Activated CD4-positive, alpha-beta T cell treated with anti-CD3 and anti-CD28 coated beads for 48 hours (primary cell): ENCODE data around the gene NGDN.
"Not testable (repeated sequence)": the region's sequence is repeated elsewhere in the genome, so short reads cannot be mapped to it uniquely, and the experiment has no call there.

ENCODE experiments used
- DNase-seq: peaks from one replicate; pipeline ENCODE4 v3.0.0-alpha.2; 2020

Gene NGDN

DNA sequence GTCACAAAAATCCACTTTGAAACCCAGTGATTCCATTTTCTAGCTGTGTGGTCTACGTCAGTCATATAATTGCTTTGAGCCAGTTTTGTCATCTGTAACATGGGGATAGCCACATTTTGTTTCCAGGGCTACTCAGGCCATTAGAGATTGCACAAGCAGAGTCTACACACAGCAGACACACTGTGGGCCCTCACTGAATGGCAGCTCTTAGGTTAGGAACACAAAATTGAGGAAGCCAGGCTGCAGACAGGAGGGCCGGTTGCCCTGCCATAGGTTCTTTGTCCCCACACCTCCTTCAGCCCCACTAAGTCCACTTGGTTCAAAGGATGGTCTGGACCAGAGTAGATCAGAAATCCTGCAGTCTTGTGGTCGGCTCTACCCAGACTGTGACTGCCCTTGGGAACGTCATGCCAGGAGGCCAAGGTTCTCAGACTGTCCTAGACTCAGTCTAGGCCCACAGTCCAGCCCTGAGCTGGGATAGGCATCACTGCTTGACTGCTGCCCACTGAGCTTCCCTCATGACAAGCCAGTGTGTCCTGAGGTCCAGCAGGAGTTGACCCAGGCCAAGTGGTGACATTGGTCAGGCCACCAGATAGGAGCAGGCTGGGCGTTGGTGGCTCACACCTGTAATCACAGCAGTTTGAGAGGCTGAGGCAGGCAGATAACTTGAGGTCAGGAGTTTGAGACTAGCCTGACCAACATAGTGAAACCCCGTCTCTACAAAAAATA is 30.2 kb upstream of the NGDN start:
- no peak for DNase-seq

GRCh38 chr14:23441076-23441475 is 28.4 kb upstream of the NGDN start:
- no peak for DNase-seq

GRCh38 chr14:23442721-23443356 is 26.7 kb upstream of the NGDN start:
- no peak for DNase-seq

- no peak for DNase-seq
Measured at GRCh38 chr14:23443411-23443812, 26.1 kb upstream of the NGDN start.

GRCh38 chr14:23443881-23444280 is 25.6 kb upstream of the NGDN start:
- DNase-seq: no peak

DNA sequence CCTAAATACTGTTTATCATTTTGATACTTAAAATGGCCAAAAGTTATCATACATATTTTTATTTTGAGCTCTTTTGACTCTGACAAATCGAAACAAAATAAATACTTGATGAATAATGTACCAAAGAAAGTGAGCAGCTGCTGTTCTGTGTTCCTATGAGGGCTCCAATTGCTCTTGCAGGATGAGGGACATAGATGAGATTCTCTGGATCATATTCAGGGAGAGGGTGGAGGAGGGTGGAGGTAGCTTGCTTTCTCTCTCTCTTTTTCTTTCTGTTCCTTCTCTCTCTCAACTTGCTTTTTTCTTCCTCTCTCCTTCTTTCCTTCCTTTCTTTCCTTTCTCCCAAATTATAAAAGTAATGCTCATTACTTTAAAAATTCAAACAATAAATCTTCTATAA is 25.2 kb upstream of the NGDN start:
- DNase-seq: no peak

GRCh38 chr14:23445773-23446172 is 23.7 kb upstream of the NGDN start:
- no peak for DNase-seq

DNA sequence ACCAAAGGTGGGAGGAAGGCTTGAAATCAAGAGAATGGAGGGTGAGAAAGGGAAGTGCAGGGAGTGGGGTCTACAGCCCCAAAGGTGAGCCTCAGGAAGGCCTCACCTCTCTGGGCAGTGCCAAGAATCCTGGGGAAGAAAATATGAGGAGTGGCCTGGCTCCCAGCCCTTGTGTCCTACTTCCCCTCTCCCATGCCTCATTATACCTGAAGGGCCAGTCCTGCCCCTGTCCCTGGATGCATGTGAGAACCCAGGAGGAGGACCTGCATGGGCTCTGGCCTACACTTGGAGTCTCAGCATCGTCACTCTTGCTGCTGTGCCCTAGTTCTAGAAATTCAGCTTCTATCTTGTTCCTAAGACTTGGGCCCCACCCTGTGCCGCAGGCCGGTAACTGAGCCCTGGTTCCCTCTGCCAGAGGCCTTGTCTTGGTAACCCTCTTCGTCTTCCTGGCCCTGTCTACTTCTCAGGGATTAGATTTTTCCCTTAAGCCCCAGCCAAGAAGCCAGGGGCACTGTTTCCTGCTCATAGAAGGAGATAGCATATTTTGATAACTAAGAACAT is 23.1 kb upstream of the NGDN start:
- DNase-seq: no peak

GRCh38 chr14:23447361-23448350 is 21.8 kb upstream of the NGDN start:
- no peak for DNase-seq

DNA sequence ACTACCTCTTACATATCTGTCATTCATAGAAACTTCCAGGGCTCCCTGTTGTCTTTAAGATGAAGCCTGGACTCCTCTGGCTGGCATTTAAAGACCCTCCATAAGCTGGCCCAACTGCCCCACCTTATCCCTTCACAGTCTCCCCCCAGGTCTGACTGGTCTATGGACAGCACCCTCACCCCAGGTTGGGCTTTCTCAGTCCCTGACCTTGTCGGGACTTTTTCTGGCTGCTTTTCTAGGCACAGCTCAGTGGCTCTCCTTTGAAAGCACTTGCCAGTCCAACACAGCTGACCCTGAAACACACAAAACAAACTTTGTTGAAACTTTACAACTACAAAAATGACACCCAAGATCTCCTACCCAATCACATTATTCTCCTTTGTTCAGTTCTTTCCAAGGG is 20.2 kb upstream of the NGDN start:
- DNase-seq: no peak

DNA sequence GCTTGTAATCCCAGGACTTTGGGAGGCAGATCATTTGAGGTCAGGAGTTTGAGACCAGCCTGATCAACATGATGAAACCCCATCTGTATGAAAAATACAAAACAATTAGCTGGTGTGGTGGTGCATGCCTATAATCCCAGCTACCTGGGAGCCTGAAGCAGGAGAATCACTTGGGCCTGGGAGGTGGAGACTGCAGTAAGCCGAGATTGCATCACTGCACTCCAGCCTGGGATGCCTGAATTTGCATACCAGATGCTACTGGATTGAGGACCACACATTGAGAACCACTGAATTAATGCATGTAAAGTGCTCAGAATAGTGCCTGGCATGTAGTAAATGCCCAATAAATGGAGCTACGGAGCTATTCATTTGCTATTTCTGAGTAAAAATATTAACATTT is 19.1 kb upstream of the NGDN start:
- DNase-seq: no peak

GRCh38 chr14:23452237-23452636 is 17.3 kb upstream of the NGDN start:
- DNase-seq: no peak

- no peak for DNase-seq
Measured at GRCh38 chr14:23454445-23454856, 15.1 kb upstream of the NGDN start.

- DNase-seq: not testable (repeated sequence)
Measured at GRCh38 chr14:23456883-23457586, 12.5 kb upstream of the NGDN start.

DNA sequence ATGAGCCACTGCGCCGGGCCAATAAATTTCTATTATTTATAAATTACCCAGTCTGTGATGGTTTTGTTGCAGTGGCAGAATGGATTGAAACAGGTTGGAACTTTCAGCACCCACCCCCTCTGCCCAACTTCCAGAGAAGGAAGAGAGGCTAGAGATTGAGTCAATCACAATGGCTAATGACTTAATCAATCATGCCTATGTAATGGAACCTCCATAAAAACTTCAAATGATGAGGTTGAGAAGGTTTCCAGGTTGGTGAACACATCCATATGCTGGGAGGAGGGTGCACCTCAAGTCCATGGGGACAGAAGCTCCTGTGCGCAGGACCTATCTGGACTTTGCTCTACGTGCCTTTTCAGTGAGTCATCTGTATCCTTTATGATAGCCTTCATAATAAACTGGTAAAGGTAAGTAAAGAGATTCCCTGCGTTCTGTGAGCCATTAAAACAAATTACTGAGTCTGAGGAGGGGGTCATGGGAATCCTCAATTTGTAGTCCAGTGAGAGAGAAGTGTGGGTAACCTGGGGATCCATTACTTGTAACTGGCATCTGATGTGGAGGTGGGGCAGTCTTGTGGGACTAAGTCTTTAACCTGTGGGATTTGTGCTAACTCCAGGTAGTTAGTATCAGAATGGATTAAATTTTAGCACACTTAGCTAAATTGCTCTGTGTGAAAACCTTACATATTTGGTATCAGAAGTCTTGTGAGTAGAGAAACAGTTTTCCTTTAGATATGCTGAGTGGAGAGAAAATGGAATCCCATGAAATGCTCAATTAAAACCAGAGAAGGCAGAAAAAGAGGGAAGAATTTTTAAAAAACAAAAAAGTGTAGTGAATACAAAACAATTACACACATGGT is 11.7 kb upstream of the NGDN start:
- DNase-seq: no peak

DNA sequence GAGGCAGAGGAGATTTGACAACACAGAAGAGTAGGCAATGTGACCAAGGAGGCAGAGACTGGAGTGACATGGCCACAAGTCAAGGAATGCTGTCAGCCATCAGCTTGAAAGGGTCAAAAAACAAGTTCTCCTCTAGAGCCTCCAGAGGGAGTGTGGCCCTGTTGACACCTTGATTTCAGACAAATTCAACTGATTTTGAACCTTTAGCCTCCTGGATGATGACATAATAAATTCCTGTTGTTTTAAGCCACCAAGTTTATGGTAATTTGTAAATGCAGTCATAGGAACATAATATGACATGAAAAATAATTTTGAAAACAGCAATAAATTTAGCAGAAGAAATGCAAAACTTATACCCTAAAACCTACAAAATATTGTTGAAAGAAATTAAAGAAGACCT is 8.5 kb upstream of the NGDN start:
- no peak for DNase-seq

DNA sequence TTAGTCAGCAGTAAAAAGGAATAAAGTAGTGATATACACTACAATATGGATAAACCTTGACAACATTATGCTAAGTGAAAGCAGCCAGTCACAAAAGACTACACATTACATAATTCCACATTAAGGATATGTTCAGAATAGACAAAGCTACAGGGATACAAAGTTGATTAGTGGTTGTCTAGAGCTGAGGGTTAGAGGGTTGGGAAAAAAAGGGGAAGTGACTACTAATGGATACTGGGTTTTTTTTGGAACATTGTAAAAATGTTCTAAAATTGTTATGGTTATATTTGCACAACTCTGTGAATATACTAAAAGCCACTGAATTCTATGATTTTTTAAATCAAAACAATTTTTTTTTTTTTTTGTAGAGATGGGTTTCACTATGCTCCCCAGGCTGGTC is 4.8 kb upstream of the NGDN start:
- DNase-seq: no peak

GRCh38 chr14:23465261-23465660 is 4.2 kb upstream of the NGDN start:
- no peak for DNase-seq

GRCh38 chr14:23468704-23469126 is 788 bp upstream of the NGDN start:
- DNase-seq: no peak

DNA sequence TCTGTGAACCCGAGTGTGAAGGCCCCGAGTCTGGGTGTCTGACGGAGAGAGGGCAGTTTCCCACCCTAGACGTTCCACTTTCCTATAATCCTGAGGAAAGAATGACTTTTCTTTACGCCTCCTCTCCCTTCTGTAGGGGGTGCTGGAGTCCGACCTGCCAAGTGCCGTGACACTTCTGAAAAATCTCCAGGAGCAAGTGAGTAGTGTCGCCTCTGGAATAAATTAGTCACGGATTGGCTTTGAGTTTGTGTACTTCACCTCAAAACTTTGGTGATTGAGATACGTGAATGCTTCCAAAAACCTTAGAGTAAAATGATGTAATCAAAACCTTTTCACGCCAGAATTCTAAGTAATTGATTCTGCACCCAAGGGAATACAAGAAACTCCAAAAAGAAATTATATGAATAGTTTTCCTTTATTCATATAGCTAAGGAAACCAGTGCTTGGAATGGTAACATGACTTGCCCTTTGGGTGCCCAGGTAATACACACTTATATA is 452 bp downstream of the NGDN start:
- DNase-seq: no peak

DNA sequence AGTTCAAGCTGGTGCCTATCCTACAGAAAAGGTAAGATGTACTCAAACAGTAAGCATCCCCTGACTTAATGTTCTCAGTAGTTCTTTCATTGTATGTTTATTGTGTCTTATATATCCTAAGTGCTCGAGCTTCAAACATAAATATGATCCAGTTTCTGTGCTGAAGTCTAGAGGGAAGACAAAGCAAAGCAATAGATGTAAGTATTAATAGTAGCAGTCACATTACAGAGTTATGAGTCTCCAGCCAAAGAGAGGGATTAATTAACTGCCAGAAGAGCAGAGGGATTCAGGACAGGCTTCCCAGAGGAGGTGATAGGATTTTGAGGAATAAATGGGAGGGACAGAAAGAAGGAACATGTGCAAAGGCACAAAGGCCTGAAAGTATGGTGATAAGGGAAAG is 1.4 kb downstream of the NGDN start:
- DNase-seq: no peak
